Keratinocyte (primary cell): ENCODE data around the gene TMA16.

Experiments
- CTCF ChIP-seq, 3 experiments: IDR thresholded peaks in 1 of 3; conservative IDR thresholded peaks in 1 of 3; optimal IDR thresholded peaks in 1 of 3; 2 replicates in 2 of 3; 3 replicates in 1 of 3; pipeline versions ENCODE3 to v1.5.1; 2011; ENCODE audit warnings: low read length in 3 of 3, mild to moderate bottlenecking in 3 of 3, moderate library complexity in 2 of 3, control low read depth in 1 of 3, inconsistent platforms in 1 of 3; ENCODE audit not compliant: insufficient read depth in 2 of 3; ENCODE audit errors: extremely low read depth in 1 of 3
- EZH2 ChIP-seq: IDR thresholded peaks from one replicate; pipeline ENCODE4 v1.6.1; 2012; ENCODE audit warnings: inconsistent platforms, mild to moderate bottlenecking, low read length, moderate library complexity

GRCh38 chr4:163489929-163490328 lies 4.6 kb upstream of the TMA16 start:
- no peak for TF ChIP-seq CTCF (optimal IDR thresholded peaks at IDR 0.05 in 1 of 3, IDR thresholded peaks at IDR 0.05 in 1 of 3, conservative IDR thresholded peaks at IDR 0.05 in 1 of 3; ENCODE audit: extremely low read depth in 1 of 3, insufficient read depth in 2 of 3, low read length in 3 of 3)
- no peak for TF ChIP-seq EZH2
